ENCODE measurements around the gene LHFPL3. TPM values are rescaled to one million over a fixed set of nuclear protein-coding genes. Genes with fewer than 3 reads are reported as not detected.
"Not testable (repeated sequence)": the region's sequence is repeated elsewhere in the genome, so short reads cannot be mapped to it uniquely, and the experiment has no call there.

The LHFPL3 gene
- total RNA-seq, 6 experiments from 2014 or later = not detected

- 25% methylated on average over 1 of the region's 1 CpG for WGBS (ENCODE audit: insufficient coverage, low coverage, low lambda C conversion rate, missing lambda C conversion rate)
- DNase-seq = no peak
- intact Hi-C loops (cut with DNase I) = no loop called here
Measured at GRCh38 chr7:104551226-104551625, 222.8 kb downstream of the LHFPL3 start.

GRCh38 chr7:104552102-104552501 lies 223.7 kb downstream of the LHFPL3 start:
- intact Hi-C loops (cut with DNase I) = no loop called here
- DNase-seq (peak in 1 of 3 donors; percentile 18), ATAC-seq (peak in 3 of 4 donors; percentile 33 to 63 (median 38))
- 3% methylated on average over 4 of the region's 4 CpGs for WGBS (ENCODE audit: insufficient coverage, low coverage, low lambda C conversion rate, missing lambda C conversion rate)
- Histone ChIP-seq H3K27me3 (no peaks in the 10 kb centered on the region), H3K27ac (no peak overlapping the region), H3K36me3 (no peaks in the 10 kb centered on the region), H3K9me3 (no peaks in the 10 kb centered on the region), H3K4me1 (no peaks in the 10 kb centered on the region), H3K4me3 (no peak overlapping the region)
- TF ChIP-seq POLR2A (IDR thresholded peaks at IDR 0.05) = no peak
- no peak for TF ChIP-seq CTCF (IDR thresholded peaks at IDR 0.05)

More at GRCh38 chr7:104551226-104551625, 222.8 kb downstream of the LHFPL3 start:
- Histone ChIP-seq H3K4me1 (no peaks in the 10 kb centered on the region), H3K27ac (no peak overlapping the region), H3K9me3 (no peaks in the 10 kb centered on the region), H3K4me3 (no peak overlapping the region), H3K36me3 (no peaks in the 10 kb centered on the region), H3K27me3 (no peaks in the 10 kb centered on the region)
- no peak for ATAC-seq
- TF ChIP-seq CTCF (IDR thresholded peaks at IDR 0.05) (no peak), POLR2A (IDR thresholded peaks at IDR 0.05) (no peak)

- Histone ChIP-seq H3K27ac (no peak overlapping the region), H3K9me3 (no peaks in the 10 kb centered on the region), H3K4me1 (no peaks in the 10 kb centered on the region), H3K36me3 (no peaks in the 10 kb centered on the region), H3K27me3 (no peaks in the 10 kb centered on the region), H3K4me3 (no peak overlapping the region)
- ATAC-seq = no peak
- no peak for TF ChIP-seq CTCF (IDR thresholded peaks at IDR 0.05)
- TF ChIP-seq POLR2A (IDR thresholded peaks at IDR 0.05) = no peak
- no peak for DNase-seq
- intact Hi-C loops (cut with DNase I) = no loop called here
Measured at GRCh38 chr7:104553074-104553473, 224.7 kb downstream of the LHFPL3 start.

GRCh38 chr7:104563350-104563901 lies 235.0 kb downstream of the LHFPL3 start:
- intact Hi-C loops (cut with DNase I); H3K4me1 ChIP-seq; DNase-seq; ATAC-seq; H3K36me3 ChIP-seq; H3K4me3 ChIP-seq; H3K9me3 ChIP-seq; H3K27me3 ChIP-seq; H3K27ac ChIP-seq: not testable (repeated sequence)
- 75% methylated on average over 13 of the region's 22 CpGs for WGBS (ENCODE audit: insufficient coverage, low coverage, low lambda C conversion rate, missing lambda C conversion rate)

GRCh38 chr7:104569751-104570150 lies 241.3 kb downstream of the LHFPL3 start:
- 51% methylated on average over 2 of the region's 3 CpGs for WGBS (ENCODE audit: insufficient coverage, low coverage, low lambda C conversion rate, missing lambda C conversion rate)
- no peak overlapping the region for H3K4me3 ChIP-seq
- H3K27ac ChIP-seq = no peak overlapping the region
- TF ChIP-seq POLR2A (IDR thresholded peaks at IDR 0.05) (no peak), CTCF (IDR thresholded peaks at IDR 0.05) (no peak)
- H3K4me1 ChIP-seq = no peaks in the 10 kb centered on the region
- H3K9me3 ChIP-seq = no peaks in the 10 kb centered on the region
- ATAC-seq (no peak), DNase-seq (no peak)
- peaks cover 0 to 5% of the 10 kb centered on the region in 2 donors for H3K27me3 ChIP-seq
- no peaks in the 10 kb centered on the region for H3K36me3 ChIP-seq
- intact Hi-C loops (cut with DNase I) = no loop called here

Data from right lobe of liver (tissue), 6 donors.